HCT116 (cell line): Measurements from ENCODE around the gene USP12. TPM values are rescaled to one million over a fixed set of nuclear protein-coding genes. Genes with fewer than 3 reads are reported as not detected.

Experiments
- ATAC-seq: fragments of 200-7000 bp; cut with Tn5 transposase; 2 replicates; pipeline ENCODE4 v1.9.1; 2020; ENCODE audit warnings: mild to moderate bottlenecking, moderate library complexity
- BruUV-seq: library from RNA; stranded (reverse); fragments of 400-500 nt; replicated peaks from 2 replicates; lab custom pipeline; 2021; lab: Mats Ljungman, UMichigan
- CTCF ChIA-PET: fragments of 300-600 bp; sonication (Branson Sonifier 250); formaldehyde crosslinking; loops from one replicate; lab custom pipeline; 2021; ENCODE audit warnings: antibody characterized with exemption; lab: Charles Lee
- POLR2A ChIA-PET: fragments of 300-600, 350-600 bp; sonication (Branson Sonifier 250); formaldehyde crosslinking; loops from one replicate; lab custom pipeline; 2021; ENCODE audit warnings: antibody characterized with exemption; lab: Charles Lee
- RAD21 ChIA-PET, 2 experiments: fragments of 300-600 bp; sonication (Branson Sonifier 250); formaldehyde crosslinking; loops; one replicate each; lab custom pipeline; 2023; ENCODE audit warnings: low total read pairs in 2 of 2; ENCODE audit not compliant: uncharacterized antibody in 2 of 2, unreplicated experiment in 2 of 2, low non-redundant PET in 1 of 2; lab: Charles Lee
- DNase-seq: peaks from one replicate; pipeline ENCODE4 v3.0.0-alpha.2; 2010; ENCODE audit warnings: low read depth, low spot score
- H2AFZ ChIP-seq: fragments of 200-600 bp; shearing (Covaris generic), sonication (generic); 2 replicates; pipeline ENCODE4 v1.6.1; 2017; ENCODE audit warnings: low read depth, mixed run types, mixed read lengths, antibody characterized with exemption, low read length; ENCODE audit not compliant: poor library complexity, severe bottlenecking
- H3K27ac ChIP-seq: 2 replicates; pipeline ENCODE4 v1.5.1; 2012; ENCODE audit warnings: low read depth, low read length
- H3K27me3 ChIP-seq: fragments of 200-600 bp; sonication (generic); 2 replicates; pipeline ENCODE4 v1.6.1; 2016; ENCODE audit warnings: mixed run types, low read length, mixed read lengths; ENCODE audit not compliant: insufficient read depth
- H3K36me3 ChIP-seq, 2 experiments: fragments of 200-500 bp in 1 of 2; fragments of 200-600 bp in 1 of 2; sonication (Bioruptor generic) in 1 of 2; sonication (generic) in 1 of 2; 2 replicates each; pipeline versions ENCODE4 v1.5.1 to v1.6.1; 2014 to 2016; ENCODE audit warnings: low read length in 2 of 2, inconsistent platforms in 1 of 2, mixed read lengths in 1 of 2, mixed run types in 1 of 2; ENCODE audit not compliant: insufficient read depth in 2 of 2, control insufficient read depth in 1 of 2
- H3K4me1 ChIP-seq, 2 experiments: fragments of 200-600 bp in 1 of 2; sonication (generic) in 1 of 2; 2 replicates each; pipeline versions ENCODE4 v1.5.1 to v1.6.1; 2012 to 2017; ENCODE audit warnings: low read length in 2 of 2, inconsistent platforms in 1 of 2, mild to moderate bottlenecking in 1 of 2, mixed read lengths in 1 of 2, mixed run types in 1 of 2, moderate library complexity in 1 of 2; ENCODE audit not compliant: insufficient read depth in 2 of 2, control insufficient read depth in 1 of 2
- H3K4me2 ChIP-seq: fragments of 200-600 bp; sonication (generic); 2 replicates; pipeline ENCODE4 v1.6.1; 2017; ENCODE audit warnings: mixed run types, low read length, mixed read lengths
- H3K4me3 ChIP-seq, 2 experiments: fragments of 200-600 bp in 1 of 2; sonication (generic) in 1 of 2; replicated peaks in 1 of 2; 2 replicates each; pipeline ENCODE4 v1.5.1; 2011 to 2016; ENCODE audit warnings: low read length in 2 of 2, control low read depth in 1 of 2, low read depth in 1 of 2, mild to moderate bottlenecking in 1 of 2, mixed read lengths in 1 of 2, mixed run types in 1 of 2
- H3K79me2 ChIP-seq: fragments of 200-600 bp; sonication (generic); 2 replicates; pipeline ENCODE4 v1.6.1; 2017; ENCODE audit warnings: mild to moderate bottlenecking, mixed run types, low read length, moderate library complexity, mixed read lengths; ENCODE audit not compliant: insufficient read depth
- H3K9ac ChIP-seq: fragments of 200-600 bp; sonication (generic); 2 replicates; pipeline ENCODE4 v1.6.1; 2016; ENCODE audit warnings: low read length, mixed read lengths
- H3K9me2 ChIP-seq: fragments of 200-600 bp; sonication (generic), shearing (Covaris generic); 2 replicates; pipeline ENCODE4 v1.6.1; 2017; ENCODE audit warnings: mixed run types, mild to moderate bottlenecking, moderate library complexity; ENCODE audit not compliant: insufficient read depth
- H3K9me3 ChIP-seq, 2 experiments: fragments of 200-500 bp in 1 of 2; fragments of 200-600 bp in 1 of 2; sonication (Bioruptor generic) in 1 of 2; sonication (generic) in 1 of 2; 2 replicates each; pipeline ENCODE4 v1.6.1; 2014 to 2017; ENCODE audit warnings: low read length in 2 of 2, mixed read lengths in 2 of 2, inconsistent platforms in 1 of 2, low read depth in 1 of 2, mild to moderate bottlenecking in 1 of 2, mixed run types in 1 of 2, moderate library complexity in 1 of 2; ENCODE audit not compliant: control insufficient read depth in 1 of 2, insufficient read depth in 1 of 2
- H4K20me1 ChIP-seq: fragments of 200-600 bp; sonication (generic), shearing (Covaris generic); 2 replicates; pipeline ENCODE4 v1.6.1; 2017; ENCODE audit warnings: mixed run types, mild to moderate bottlenecking, moderate library complexity; ENCODE audit not compliant: insufficient read depth
- ATF3 ChIP-seq: IDR thresholded peaks from 2 replicates; pipeline ENCODE4 v1.6.1; 2012
- CEBPB ChIP-seq: IDR thresholded peaks from 2 replicates; pipeline ENCODE4 v1.6.1; 2012; ENCODE audit warnings: low read depth
- EGR1 ChIP-seq: IDR thresholded peaks from 2 replicates; pipeline ENCODE4 v1.6.1; 2012; ENCODE audit warnings: low read depth
- EZH2 ChIP-seq: fragments of 200-600 bp; sonication (generic); IDR thresholded peaks from 2 replicates; pipeline ENCODE4 v1.6.1; 2017; ENCODE audit warnings: antibody characterized with exemption, mixed run types
- EZH2phosphoT487 ChIP-seq: fragments of 200-600 bp; IDR thresholded peaks from 2 replicates; pipeline ENCODE4 v1.6.1; 2018; ENCODE audit warnings: antibody characterized with exemption, borderline replicate concordance
- FOSL1 ChIP-seq: IDR thresholded peaks from 2 replicates; pipeline ENCODE4 v1.6.1; 2012; ENCODE audit warnings: low read depth
- POLR2A ChIP-seq: IDR thresholded peaks from 2 replicates; pipeline ENCODE4 v1.7.0; 2011; ENCODE audit warnings: borderline replicate concordance; ENCODE audit not compliant: insufficient read depth, insufficient read length; ENCODE audit errors: extremely low read depth
- POLR2AphosphoS5 ChIP-seq: IDR thresholded peaks from 2 replicates; pipeline ENCODE4 v1.6.1; 2011; ENCODE audit warnings: mild to moderate bottlenecking, low read depth, low read length, moderate library complexity
- SIN3A ChIP-seq: IDR thresholded peaks from 2 replicates; pipeline ENCODE4 v1.6.1; 2012; ENCODE audit warnings: low read depth
- SP1 ChIP-seq: IDR thresholded peaks from 2 replicates; pipeline ENCODE4 v1.6.1; 2012; ENCODE audit warnings: low read depth
- SRF ChIP-seq: IDR thresholded peaks from 2 replicates; pipeline ENCODE4 v1.6.1; 2012; ENCODE audit warnings: low read depth
- YY1 ChIP-seq: IDR thresholded peaks from 2 replicates; pipeline ENCODE4 v1.6.1; 2011; ENCODE audit warnings: low read length, low read depth, moderate library complexity, mild to moderate bottlenecking; ENCODE audit not compliant: insufficient replicate concordance; ENCODE audit errors: extremely low read depth
- ZFX ChIP-seq: fragments of 450-650 bp; IDR thresholded peaks from 2 replicates; pipeline ENCODE4 v1.6.1; 2017
- ZNF274 ChIP-seq: fragments of 200-500 bp; sonication (Bioruptor generic); IDR thresholded peaks from 2 replicates; pipeline ENCODE4 v1.6.1; 2014; ENCODE audit warnings: mild to moderate bottlenecking, low read depth, low read length, inconsistent platforms
- intact Hi-C: fragments of 100-400 bp; cut with micrococcal nuclease; formaldehyde crosslinking; loops from 2 replicates; pipeline ENCODE4 v1.10.0; 2022
- total RNA-seq: library from RNA; stranded (reverse); gene quantifications from one replicate; pipeline ENCODE4 v1.2.1, GENCODE V29; 2021; ENCODE audit not compliant: unreplicated experiment
- TF ChIP-seq, protein P1 (sequence below): IDR thresholded peaks from 2 replicates; pipeline ENCODE4 v1.6.1; 2012; ENCODE audit warnings: low read depth
- TF ChIP-seq, protein P2 (sequence below): IDR thresholded peaks from 2 replicates; pipeline ENCODE4 v1.6.1; 2012

The USP12 gene
- total RNA-seq, 1 experiment from 2014 or later = 28.3 TPM

DNA sequence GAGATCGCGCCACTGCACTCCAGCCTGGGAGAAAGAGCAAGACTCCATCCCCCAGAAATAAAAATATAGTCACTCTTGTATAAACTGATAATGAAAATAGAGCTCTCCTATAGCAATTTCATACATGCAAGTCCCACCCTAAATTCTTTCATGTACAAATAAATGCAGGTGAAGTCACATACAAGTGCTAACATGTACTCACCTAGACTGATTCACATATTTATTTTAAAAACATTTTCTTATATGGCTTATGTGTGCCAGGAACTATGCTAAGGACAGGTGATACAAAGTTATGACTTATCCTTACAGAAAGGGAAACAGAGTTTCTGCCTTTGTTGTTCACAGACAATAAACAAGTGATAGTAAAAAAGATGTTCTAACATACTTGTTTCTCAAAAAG lies 32.0 kb downstream of the USP12 start:
- no peak overlapping the region for H3K9ac ChIP-seq
- no peak overlapping the region for H3K27ac ChIP-seq
- no peaks in the 10 kb centered on the region for H3K36me3 ChIP-seq
- peaks cover 7% of the 10 kb centered on the region; the same call in 1 of the 2 replicates for H4K20me1 ChIP-seq
- no peaks in the 10 kb centered on the region for H3K27me3 ChIP-seq
- peaks cover 94% of the 10 kb centered on the region for H3K79me2 ChIP-seq
- ATAC-seq (no peak), DNase-seq (no peak)
- peaks cover 5 to 13% of the 10 kb centered on the region in 2 experiments; a peak in 3 of 4 replicates for H3K4me1 ChIP-seq
- no peak overlapping the region for H3K4me2 ChIP-seq
- no TSS peak for BruUV-seq
- H3K9me2 ChIP-seq = no peaks in the 10 kb centered on the region
- ChIA-PET POLR2A (no interaction called here), CTCF (no interaction called here), RAD21 (no interaction called here)
- intact Hi-C loops = no loop called here
- TF ChIP-seq EZH2phosphoT487 (no peak), EGR1 (no peak), ZNF274 (no peak), YY1 (no peak), ZFX (no peak), SP1 (no peak)
- H3K4me3 ChIP-seq = no peak overlapping the region
- no peak overlapping the region for H2AFZ ChIP-seq
- H3K9me3 ChIP-seq = no peaks in the 10 kb centered on the region

- H3K9ac ChIP-seq = no peak overlapping the region
- RAD21 ChIA-PET = no interaction called here
- H3K4me2 ChIP-seq = no peak overlapping the region
- POLR2A ChIA-PET = no interaction called here
- no peak for DNase-seq
- H3K27ac ChIP-seq = no peak overlapping the region
- BruUV-seq = no TSS peak
- H2AFZ ChIP-seq = no peak overlapping the region
- H3K27me3 ChIP-seq = no peaks in the 10 kb centered on the region
- no peak for TF ChIP-seq SRF
- TF ChIP-seq, protein P1, sequence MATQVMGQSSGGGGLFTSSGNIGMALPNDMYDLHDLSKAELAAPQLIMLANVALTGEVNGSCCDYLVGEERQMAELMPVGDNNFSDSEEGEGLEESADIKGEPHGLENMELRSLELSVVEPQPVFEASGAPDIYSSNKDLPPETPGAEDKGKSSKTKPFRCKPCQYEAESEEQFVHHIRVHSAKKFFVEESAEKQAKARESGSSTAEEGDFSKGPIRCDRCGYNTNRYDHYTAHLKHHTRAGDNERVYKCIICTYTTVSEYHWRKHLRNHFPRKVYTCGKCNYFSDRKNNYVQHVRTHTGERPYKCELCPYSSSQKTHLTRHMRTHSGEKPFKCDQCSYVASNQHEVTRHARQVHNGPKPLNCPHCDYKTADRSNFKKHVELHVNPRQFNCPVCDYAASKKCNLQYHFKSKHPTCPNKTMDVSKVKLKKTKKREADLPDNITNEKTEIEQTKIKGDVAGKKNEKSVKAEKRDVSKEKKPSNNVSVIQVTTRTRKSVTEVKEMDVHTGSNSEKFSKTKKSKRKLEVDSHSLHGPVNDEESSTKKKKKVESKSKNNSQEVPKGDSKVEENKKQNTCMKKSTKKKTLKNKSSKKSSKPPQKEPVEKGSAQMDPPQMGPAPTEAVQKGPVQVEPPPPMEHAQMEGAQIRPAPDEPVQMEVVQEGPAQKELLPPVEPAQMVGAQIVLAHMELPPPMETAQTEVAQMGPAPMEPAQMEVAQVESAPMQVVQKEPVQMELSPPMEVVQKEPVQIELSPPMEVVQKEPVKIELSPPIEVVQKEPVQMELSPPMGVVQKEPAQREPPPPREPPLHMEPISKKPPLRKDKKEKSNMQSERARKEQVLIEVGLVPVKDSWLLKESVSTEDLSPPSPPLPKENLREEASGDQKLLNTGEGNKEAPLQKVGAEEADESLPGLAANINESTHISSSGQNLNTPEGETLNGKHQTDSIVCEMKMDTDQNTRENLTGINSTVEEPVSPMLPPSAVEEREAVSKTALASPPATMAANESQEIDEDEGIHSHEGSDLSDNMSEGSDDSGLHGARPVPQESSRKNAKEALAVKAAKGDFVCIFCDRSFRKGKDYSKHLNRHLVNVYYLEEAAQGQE = no peak
- no peak for TF ChIP-seq EGR1
- no peak for TF ChIP-seq FOSL1
- no peak for TF ChIP-seq POLR2AphosphoS5
- TF ChIP-seq CEBPB = no peak
- TF ChIP-seq EZH2phosphoT487 = no peak
- TF ChIP-seq POLR2A = no peak
- no peak for TF ChIP-seq EZH2
- no peak for TF ChIP-seq ZNF274
- TF ChIP-seq SIN3A = no peak
- TF ChIP-seq SP1 = no peak
- TF ChIP-seq ATF3 = no peak
- TF ChIP-seq, protein P2, sequence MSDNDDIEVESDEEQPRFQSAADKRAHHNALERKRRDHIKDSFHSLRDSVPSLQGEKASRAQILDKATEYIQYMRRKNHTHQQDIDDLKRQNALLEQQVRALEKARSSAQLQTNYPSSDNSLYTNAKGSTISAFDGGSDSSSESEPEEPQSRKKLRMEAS = no peak
- ATAC-seq = no peak
- CTCF ChIA-PET = no interaction called here
- peaks cover 11 to 15% of the 10 kb centered on the region in 2 experiments; a peak in 3 of 4 replicates for H3K4me1 ChIP-seq
- no peaks in the 10 kb centered on the region for H3K36me3 ChIP-seq
- no peak overlapping the region for H3K4me3 ChIP-seq
- intact Hi-C loops = no loop called here
- peaks cover 7% of the 10 kb centered on the region; the same call in 1 of the 2 replicates for H4K20me1 ChIP-seq
- peaks cover 94% of the 10 kb centered on the region for H3K79me2 ChIP-seq
- H3K9me2 ChIP-seq = no peaks in the 10 kb centered on the region
- H3K9me3 ChIP-seq = no peaks in the 10 kb centered on the region
Observed at GRCh38 chr13:27138457-27139093, 33.0 kb downstream of the USP12 start.
